GM20000 (cell line): ENCODE measurements around the gene CSF2.
A peak's percentile ranks its signal among the peaks of the same experiment; 100 is the strongest.

ENCODE experiments used
- DNase-seq: peaks from one replicate; pipeline ENCODE4 v3.0.0; 2012; ENCODE audit warnings: low spot score
- CTCF ChIP-seq: IDR thresholded peaks from 2 replicates; pipeline ENCODE4 v1.5.1; 2012; ENCODE audit warnings: mild to moderate bottlenecking, control low read depth; ENCODE audit errors: extremely low read depth, missing control alignments

The CSF2 gene

GRCh38 chr5:132049093-132049492 is 24.5 kb upstream of the CSF2 start:
- no peak for DNase-seq
- no peak for TF ChIP-seq CTCF

- DNase-seq: no peak
- no peak for TF ChIP-seq CTCF
Measured at GRCh38 chr5:132049559-132049958, 24.0 kb upstream of the CSF2 start.

GRCh38 chr5:132050136-132050535 is 23.5 kb upstream of the CSF2 start:
- DNase-seq: no peak
- no peak for TF ChIP-seq CTCF

GRCh38 chr5:132050661-132051552 is 22.7 kb upstream of the CSF2 start:
- peak; percentile 2 for DNase-seq
- TF ChIP-seq CTCF: no peak

- TF ChIP-seq CTCF: no peak
- DNase-seq: peak; percentile 1
Measured at GRCh38 chr5:132052520-132052919, 21.1 kb upstream of the CSF2 start.

GRCh38 chr5:132053483-132053882 is 20.1 kb upstream of the CSF2 start:
- TF ChIP-seq CTCF: no peak
- no peak for DNase-seq

- TF ChIP-seq CTCF: no peak
- DNase-seq: no peak
Measured at GRCh38 chr5:132054031-132054696, 19.4 kb upstream of the CSF2 start.
